Pancreas (tissue), 10 donors: ENCODE measurements around the gene ANTXR1. TPM values are rescaled to one million over a fixed set of nuclear protein-coding genes. Genes with fewer than 3 reads are reported as not detected.
A peak's percentile ranks its signal among the peaks of the same experiment; 100 is the strongest.

Experiments used
- ATAC-seq, 4 donors: fragments of 200-7000 bp; cut with Tn5 transposase; one replicate each; pipeline versions ENCODE4 v1.8.0 to v1.9.1; 2020; ENCODE audit warnings: mild to moderate bottlenecking in 4 of 4, moderate library complexity in 4 of 4
- DNase-seq, 6 donors: peaks; one replicate each; pipeline ENCODE4 v3.0.0-alpha.2; 2020
- FAIRE-seq: peaks from 2 replicates; lab custom pipeline; 2012; peaks lifted over from hg19 to GRCh38; lab: Jason Lieb, UNC
- H3K27ac ChIP-seq, 4 donors: fragments of 200-600 bp; sonication (generic); 1 replicate in 3 of 4; 2 replicates in 1 of 4; pipeline versions ENCODE4 v1.5.0 to v1.8.0; 2020
- H3K27me3 ChIP-seq, 4 donors: fragments of 200-600 bp; one replicate each; pipeline ENCODE4 v1.8.0; 2021
- H3K36me3 ChIP-seq, 3 donors: fragments of 200-600 bp; sonication (generic) in 1 of 3; one replicate each; pipeline versions ENCODE4 v1.5.0 to v1.8.0; 2020 to 2021
- H3K4me1 ChIP-seq, 3 donors: fragments of 200-600 bp; one replicate each; pipeline ENCODE4 v1.8.0; 2021
- H3K4me3 ChIP-seq, 4 donors: fragments of 200-600 bp; sonication (generic) in 2 of 4; one replicate each; pipeline versions ENCODE4 v1.5.0 to v1.8.0; 2020 to 2021
- H3K9me3 ChIP-seq, 4 donors: fragments of 200-600 bp; one replicate each; pipeline ENCODE4 v1.8.0; 2021
- WGBS, 2 donors: extraction: QIAGEN DNeasy Blood & Tissue Kit; methylation state at CpG; one replicate each; pipeline ENCODE4 v1.1.7; 2013; 5-methylcytosine and 5-hydroxymethylcytosine counted together
- intact Hi-C, 3 donors: fragments of 100-400 bp; cut with DNase I; formaldehyde crosslinking; loops; one replicate each; pipeline versions ENCODE4 v1.11.1 to v1.14.2; 2022
- polyA plus RNA-seq, 2 donors: library from polyadenylated mRNA; stranded (reverse); fragments of 200-250 nt; gene quantifications; one replicate each; pipeline ENCODE4 v1.2.3, GENCODE V29; 2013
- total RNA-seq, 6 donors: library from RNA; stranded (reverse); fragmentation: NEBNext Ultra II Directional in 4 of 6; extraction: Animal tissue kit (Norgen Biotek cat#: 25700) in 4 of 6; gene quantifications; one replicate each; pipeline versions ENCODE4 v1.2.1 to v1.2.4, GENCODE V29; 2021 to 2023
- TF ChIP-seq, protein P1 (sequence below), 4 donors: fragments of 200-600 bp; sonication (generic) in 3 of 4; IDR thresholded peaks; one replicate each; pipeline versions ENCODE4 v1.5.0 to v1.8.0; 2021; ENCODE audit warnings: antibody characterized with exemption in 4 of 4
- donor health status: healthy with polysubstance abuse.
- donor health status: DM: no; HTN: no; CAD: no; lungs with moderate emphysema.
- donor health status: DM: no; HTN: no; CAD: no.
- donor health status: control.
- donor health status: control.
- donor health status: Bipolar disorder and iron deficiency.
- donor health status: DM: yes; HTN: yes; CAD: no.
- donor health status: DM: no; HTN: no; CAD: no.
- donor health status: DM: no; HTN: no; CAD: no.
- donor health status: DM: yes; HTN: yes; CAD: no.

Gene ANTXR1
- total and polyA plus RNA-seq, 8 donors: 1.7 to 23.4 (median 2.5) TPM

GRCh38 chr2:69059731-69060290, 46.8 kb downstream of the ANTXR1 start:
- H3K27ac ChIP-seq: no peak overlapping the region
- no peak for DNase-seq
- no peak for ATAC-seq
- no peak overlapping the region for H3K4me3 ChIP-seq
- no peaks in the 10 kb centered on the region for H3K27me3 ChIP-seq
- FAIRE-seq: no peak
- H3K36me3 ChIP-seq: no peaks in the 10 kb centered on the region
- intact Hi-C loops: no loop called here
- peaks cover 0 to 9% (median 3%) of the 10 kb centered on the region in 3 donors for H3K4me1 ChIP-seq
- no peaks in the 10 kb centered on the region for H3K9me3 ChIP-seq
- TF ChIP-seq, protein P1, sequence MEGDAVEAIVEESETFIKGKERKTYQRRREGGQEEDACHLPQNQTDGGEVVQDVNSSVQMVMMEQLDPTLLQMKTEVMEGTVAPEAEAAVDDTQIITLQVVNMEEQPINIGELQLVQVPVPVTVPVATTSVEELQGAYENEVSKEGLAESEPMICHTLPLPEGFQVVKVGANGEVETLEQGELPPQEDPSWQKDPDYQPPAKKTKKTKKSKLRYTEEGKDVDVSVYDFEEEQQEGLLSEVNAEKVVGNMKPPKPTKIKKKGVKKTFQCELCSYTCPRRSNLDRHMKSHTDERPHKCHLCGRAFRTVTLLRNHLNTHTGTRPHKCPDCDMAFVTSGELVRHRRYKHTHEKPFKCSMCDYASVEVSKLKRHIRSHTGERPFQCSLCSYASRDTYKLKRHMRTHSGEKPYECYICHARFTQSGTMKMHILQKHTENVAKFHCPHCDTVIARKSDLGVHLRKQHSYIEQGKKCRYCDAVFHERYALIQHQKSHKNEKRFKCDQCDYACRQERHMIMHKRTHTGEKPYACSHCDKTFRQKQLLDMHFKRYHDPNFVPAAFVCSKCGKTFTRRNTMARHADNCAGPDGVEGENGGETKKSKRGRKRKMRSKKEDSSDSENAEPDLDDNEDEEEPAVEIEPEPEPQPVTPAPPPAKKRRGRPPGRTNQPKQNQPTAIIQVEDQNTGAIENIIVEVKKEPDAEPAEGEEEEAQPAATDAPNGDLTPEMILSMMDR (IDR thresholded peaks at IDR 0.05): no peak

DNA sequence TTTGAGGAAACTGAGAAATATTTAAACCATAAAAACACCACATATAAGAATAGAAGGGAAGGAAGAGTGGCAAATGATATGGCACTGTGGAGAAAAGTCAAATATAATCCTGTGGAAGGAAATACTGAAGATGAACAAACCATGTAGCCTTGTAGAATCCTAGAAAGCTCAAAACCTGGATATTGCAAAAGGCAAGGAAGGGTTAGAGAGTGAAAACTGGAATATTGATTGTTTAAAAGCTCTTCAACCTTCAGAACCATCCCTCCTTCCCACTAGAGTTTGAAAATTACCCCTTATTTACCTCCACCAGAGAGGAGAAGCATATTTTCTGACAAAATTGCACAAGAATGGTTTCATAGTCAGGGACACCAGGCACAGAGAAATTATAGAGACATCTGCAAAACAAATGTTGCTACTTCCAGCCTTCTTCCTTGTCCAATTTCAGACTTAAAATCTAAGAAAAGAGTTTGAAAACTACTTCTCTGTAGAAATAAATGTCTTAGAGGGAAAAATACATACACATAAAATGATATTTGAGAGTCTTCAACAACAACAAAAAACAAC, 48.0 kb downstream of the ANTXR1 start:
- ATAC-seq (no peak), DNase-seq (no peak), FAIRE-seq (no peak)
- TF ChIP-seq, protein P1 (IDR thresholded peaks at IDR 0.05): no peak
- Histone ChIP-seq H3K36me3 (no peaks in the 10 kb centered on the region), H3K27me3 (no peaks in the 10 kb centered on the region), H3K4me1 (peaks cover 0 to 9% (median 3%) of the 10 kb centered on the region in 3 donors), H3K27ac (no peak overlapping the region), H3K9me3 (no peaks in the 10 kb centered on the region), H3K4me3 (no peak overlapping the region)
- intact Hi-C loops: no loop called here

- DNase-seq (no peak), ATAC-seq (peak in 1 of 4 donors; percentile 53), FAIRE-seq (no peak)
- H3K27ac ChIP-seq: no peak overlapping the region
- H3K9me3 ChIP-seq: no peaks in the 10 kb centered on the region
- TF ChIP-seq, protein P1 (IDR thresholded peaks at IDR 0.05): no peak
- intact Hi-C loops: no loop called here
- no peak overlapping the region for H3K4me3 ChIP-seq
- H3K27me3 ChIP-seq: no peaks in the 10 kb centered on the region
- H3K36me3 ChIP-seq: no peaks in the 10 kb centered on the region
- peaks cover 0 to 9% (median 3%) of the 10 kb centered on the region in 3 donors for H3K4me1 ChIP-seq
Observed at GRCh38 chr2:69061525-69061924, 48.5 kb downstream of the ANTXR1 start.

DNA sequence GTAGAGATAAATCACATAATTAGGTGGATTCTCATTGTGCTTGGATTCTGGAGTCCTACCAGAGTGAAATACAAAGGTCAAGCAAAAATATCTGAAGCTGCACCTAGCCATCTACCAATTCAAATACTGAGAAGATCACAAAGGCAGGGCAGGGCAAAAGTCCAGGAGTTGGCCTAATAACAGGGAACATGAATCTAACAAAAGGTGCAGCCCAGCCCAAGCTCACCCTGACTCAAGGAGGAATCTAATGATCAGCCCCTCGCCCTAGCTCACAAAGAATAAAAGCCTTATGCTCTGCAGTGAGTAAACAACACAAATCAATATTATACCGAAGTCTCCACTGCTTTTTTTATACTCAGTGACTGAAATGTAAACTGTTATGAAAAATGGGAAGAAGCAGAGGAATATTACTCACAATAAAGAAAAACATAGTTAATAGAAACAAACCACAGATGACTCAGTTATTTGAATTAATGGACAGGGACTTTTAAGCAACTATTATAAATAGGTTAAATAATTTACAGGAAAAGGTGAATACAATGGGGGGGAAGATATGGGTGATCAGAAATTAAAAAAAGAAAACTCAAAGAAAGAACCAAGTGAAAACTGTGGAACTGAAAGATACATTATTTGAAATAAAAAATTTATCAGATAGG, 49.5 kb downstream of the ANTXR1 start:
- H3K4me3 ChIP-seq: no peak overlapping the region
- FAIRE-seq: no peak
- DNase-seq: no peak
- peaks cover 0 to 9% (median 3%) of the 10 kb centered on the region in 3 donors for H3K4me1 ChIP-seq
- no peak overlapping the region for H3K27ac ChIP-seq
- H3K9me3 ChIP-seq: no peaks in the 10 kb centered on the region
- peak in 3 of 4 donors; percentile 34 to 48 (median 37) for ATAC-seq
- TF ChIP-seq, protein P1 (IDR thresholded peaks at IDR 0.05): no peak
- WGBS, 2 donors: 12 to 19% methylated on average over 2 of the region's 2 CpGs
- intact Hi-C loops: no loop called here
- no peaks in the 10 kb centered on the region for H3K36me3 ChIP-seq
- no peaks in the 10 kb centered on the region for H3K27me3 ChIP-seq
